Measurements from ENCODE around the gene ZCCHC14.

ZCCHC14 gene

DNA sequence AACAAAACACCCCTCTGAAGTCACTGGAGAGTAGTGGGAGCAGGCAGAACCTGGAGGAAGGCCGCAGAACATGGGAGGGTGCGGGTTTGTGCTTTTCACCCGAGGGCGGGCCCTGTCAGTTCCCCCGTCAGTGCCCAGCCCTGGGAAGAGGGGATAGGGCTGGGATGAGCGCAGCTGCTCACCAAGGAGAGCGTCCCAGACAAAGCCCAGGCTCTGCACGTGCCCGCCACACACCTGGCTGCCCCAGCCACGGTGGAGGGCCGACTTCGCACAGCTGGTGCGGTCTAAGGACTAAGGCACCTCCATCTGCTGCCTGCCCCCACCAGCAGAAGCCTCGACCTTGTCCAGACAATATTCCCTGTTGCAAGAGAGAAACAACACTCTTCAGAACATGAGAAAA lies 39.5 kb downstream of the ZCCHC14 start:
- no peak for DNase-seq

- DNase-seq = no peak
Observed at GRCh38 chr16:87451563-87452210, 41.1 kb downstream of the ZCCHC14 start.

DNA sequence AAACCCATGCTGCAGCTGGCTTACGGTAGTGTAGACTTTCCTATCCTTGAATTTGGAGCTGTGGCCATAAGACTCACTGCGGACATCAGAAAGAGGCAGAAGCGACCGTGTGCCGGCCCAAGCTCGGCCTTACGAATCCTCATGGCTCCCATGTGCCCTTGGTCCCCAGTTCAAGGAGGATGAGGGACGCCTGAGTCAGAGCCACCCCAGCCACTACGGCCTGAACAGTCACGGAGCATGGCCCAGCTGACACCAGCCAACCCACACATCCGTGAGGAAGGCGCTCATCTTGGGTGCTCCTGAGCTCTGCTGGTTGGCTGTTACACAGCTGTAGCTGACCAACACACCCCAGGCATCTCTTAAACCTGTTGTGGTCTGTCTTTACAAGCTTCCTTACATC lies 44.0 kb downstream of the ZCCHC14 start:
- no peak for DNase-seq

DNA sequence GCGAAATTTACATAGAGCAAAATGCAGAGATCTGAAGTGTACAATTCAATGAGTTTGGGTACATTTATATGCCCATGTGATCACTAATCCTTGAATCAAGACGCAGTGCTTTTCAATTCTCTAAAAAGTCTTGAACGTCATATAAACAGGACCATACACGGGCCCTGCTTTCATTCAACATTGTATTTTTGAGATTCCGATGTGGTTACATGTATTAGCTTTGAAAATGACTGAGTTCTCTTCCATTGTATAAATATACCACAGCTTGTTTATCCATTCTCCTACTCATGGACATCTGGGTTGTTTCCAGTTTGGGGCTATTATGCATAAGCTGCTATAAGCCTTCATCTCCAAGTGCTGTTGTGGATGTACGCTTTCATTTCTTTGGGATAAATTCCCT lies 45.5 kb downstream of the ZCCHC14 start:
- no peak for DNase-seq

- DNase-seq = no peak
Observed at GRCh38 chr16:87446479-87446878, 46.3 kb downstream of the ZCCHC14 start.

GRCh38 chr16:87445486-87445885 lies 47.3 kb downstream of the ZCCHC14 start:
- no peak for DNase-seq

GRCh38 chr16:87443964-87444363 lies 48.9 kb downstream of the ZCCHC14 start:
- DNase-seq = no peak

GRCh38 chr16:87443016-87443415 lies 49.8 kb downstream of the ZCCHC14 start:
- no peak for DNase-seq

- no peak for DNase-seq
Observed at GRCh38 chr16:87442581-87442966, 50.2 kb downstream of the ZCCHC14 start.

DNA sequence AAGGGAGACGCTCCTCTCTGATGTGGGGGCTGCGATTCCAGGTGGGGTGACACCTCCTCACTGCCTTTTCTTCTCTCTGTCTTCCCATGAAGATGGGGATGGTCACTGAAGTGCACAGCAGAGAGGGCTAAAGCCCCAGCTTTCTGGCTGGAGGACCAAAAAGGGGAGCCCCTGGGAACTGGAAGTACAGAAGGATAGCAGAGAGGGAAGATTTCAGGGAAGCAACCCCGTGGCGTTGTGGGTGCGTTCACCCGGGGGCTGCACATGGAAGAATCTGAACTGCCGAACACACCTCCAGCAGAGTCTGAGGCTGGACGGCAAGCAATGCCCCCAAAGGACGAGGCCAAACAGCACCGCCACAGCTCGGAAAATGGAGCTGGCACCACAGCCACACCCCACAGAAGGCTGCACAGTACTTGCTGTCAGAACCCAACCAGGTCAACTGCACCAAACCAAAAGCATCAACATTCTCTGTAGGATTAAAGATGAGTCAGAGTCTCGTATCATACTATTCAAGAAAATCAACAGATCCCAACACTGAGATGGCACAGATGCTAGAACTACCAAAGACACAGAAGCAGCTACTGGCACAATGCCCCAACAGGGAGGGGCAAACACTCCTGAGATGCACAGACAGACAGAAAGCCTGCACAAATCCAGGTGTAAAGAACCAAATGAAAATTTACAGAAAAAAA lies 50.8 kb downstream of the ZCCHC14 start:
- no peak for DNase-seq

- no peak for DNase-seq
Observed at GRCh38 chr16:87439926-87440325, 52.9 kb downstream of the ZCCHC14 start.

DNA sequence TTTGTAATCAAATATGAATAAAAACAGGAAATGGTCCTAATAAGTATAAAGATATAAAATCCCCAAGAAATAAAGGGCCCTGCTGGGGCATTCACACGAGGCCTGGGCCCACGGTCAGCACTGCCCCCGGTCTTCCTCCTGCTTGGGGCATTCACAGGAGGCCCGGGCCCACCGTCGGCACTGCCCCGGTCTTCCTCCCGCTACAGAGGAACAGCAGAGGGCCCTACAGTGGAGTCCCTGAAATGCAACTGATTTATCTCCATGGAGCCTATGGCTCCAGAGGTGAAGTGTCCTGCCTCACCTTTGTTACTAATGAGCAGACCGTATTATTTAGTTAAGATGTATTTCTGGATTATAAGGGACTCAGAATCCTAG lies 54.2 kb downstream of the ZCCHC14 start:
- no peak for DNase-seq

GRCh38 chr16:87437911-87438610 lies 54.8 kb downstream of the ZCCHC14 start:
- no peak for DNase-seq

GRCh38 chr16:87437327-87437726 lies 55.5 kb downstream of the ZCCHC14 start:
- no peak for DNase-seq

GRCh38 chr16:87436225-87437172 lies 56.3 kb downstream of the ZCCHC14 start:
- DNase-seq = peak; percentile 47 to 63

DNA sequence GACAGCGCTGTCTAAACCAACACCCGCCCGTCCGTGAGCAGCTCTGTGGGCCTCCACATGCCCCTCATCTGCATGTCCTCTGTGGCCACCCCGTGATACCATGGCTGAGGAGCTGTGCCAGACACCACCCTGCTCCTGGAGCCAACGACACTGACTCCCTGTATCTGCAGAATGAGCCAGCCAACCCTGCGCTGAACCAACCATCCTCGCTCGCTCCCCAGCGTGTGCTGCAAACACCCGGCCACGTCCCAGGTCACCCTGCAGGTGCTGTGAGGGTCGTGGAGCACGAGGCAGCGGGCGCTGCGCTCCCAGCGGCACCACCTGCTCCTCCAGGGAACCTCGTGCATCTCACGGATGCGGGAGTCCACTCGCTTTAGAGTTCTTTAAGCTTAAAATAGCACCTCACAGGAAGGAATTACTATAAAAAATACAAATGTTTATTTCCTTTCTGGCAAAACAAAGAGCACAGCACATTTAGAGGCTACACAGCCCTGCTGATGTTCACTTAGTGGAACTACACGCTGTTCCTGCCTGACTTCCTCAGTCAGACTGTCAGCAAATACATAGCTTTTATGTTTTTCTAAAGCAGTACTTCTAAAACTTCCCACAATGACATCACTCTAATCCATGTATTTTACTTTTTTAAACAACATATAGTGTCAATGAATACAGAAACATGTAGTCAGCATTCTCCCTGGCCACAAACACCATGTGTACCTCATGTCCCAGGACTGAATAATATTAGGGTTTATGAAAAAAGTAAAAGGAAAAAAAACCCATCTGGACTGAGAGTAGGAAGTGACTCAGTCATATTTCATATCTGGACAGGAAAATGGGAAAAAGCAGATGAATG lies 57.2 kb downstream of the ZCCHC14 start:
- DNase-seq = no peak

- no peak for DNase-seq
Observed at GRCh38 chr16:87434146-87434667, 58.6 kb downstream of the ZCCHC14 start.

DNA sequence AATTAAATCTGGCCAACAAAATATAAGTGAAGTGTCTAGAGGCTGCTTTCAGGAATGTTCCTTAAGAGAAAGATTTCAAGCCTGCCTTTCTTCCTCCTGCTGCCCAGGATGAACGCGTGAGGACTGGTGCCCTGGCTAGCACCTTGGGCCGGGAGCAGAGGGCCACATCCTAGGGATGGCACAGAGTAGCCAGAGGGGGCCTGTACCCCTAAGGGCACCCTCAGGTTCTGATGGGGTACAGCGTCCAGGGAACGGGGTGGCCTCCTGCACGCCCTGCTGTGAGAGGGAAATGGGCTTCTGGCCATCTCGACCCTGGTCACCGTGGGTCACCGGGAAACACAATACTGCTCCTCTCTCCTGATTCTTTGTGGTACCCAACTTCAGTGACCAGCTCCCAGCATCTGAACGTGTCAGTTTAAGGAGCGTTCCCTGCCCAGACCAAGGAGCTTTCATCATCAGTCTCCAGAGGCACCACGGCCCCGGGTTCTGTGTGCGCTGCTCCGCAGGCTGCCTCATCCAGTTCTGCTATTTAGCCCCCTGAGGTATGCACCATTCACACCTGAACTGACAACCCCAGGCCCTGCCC lies 60.4 kb downstream of the ZCCHC14 start:
- no peak for DNase-seq

- no peak for DNase-seq
Observed at GRCh38 chr16:87431926-87432325, 60.9 kb downstream of the ZCCHC14 start.

GRCh38 chr16:87426423-87427215 lies 66.2 kb downstream of the ZCCHC14 start:
- DNase-seq = no peak

DNA sequence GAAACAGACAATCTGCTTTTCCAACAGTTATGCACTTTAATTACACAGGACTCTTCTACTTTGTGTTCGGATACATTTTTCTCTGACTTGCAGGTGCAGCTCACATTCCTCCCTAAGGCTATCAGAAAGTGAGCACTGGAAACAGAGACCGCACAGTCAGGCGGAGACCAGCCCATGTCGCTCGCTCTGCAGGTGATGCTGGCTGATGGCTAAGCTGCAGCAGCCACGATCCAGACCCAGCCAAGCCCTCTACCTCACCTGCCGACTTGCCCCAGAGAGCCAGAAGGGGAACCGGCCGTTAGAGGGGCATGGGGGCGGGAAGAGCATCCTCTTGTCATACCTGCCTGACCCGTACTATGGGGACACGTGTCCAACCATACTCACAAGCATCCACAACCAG lies 66.9 kb downstream of the ZCCHC14 start:
- DNase-seq = no peak
